NCI-H446 (cell line): ENCODE data around the gene ADRA2A.

Experiments used
- DNase-seq, 2 experiments: peaks; one replicate each; lab custom pipeline; 2025; lab: John Stamatoyannopoulos, UW

The ADRA2A gene

DNA sequence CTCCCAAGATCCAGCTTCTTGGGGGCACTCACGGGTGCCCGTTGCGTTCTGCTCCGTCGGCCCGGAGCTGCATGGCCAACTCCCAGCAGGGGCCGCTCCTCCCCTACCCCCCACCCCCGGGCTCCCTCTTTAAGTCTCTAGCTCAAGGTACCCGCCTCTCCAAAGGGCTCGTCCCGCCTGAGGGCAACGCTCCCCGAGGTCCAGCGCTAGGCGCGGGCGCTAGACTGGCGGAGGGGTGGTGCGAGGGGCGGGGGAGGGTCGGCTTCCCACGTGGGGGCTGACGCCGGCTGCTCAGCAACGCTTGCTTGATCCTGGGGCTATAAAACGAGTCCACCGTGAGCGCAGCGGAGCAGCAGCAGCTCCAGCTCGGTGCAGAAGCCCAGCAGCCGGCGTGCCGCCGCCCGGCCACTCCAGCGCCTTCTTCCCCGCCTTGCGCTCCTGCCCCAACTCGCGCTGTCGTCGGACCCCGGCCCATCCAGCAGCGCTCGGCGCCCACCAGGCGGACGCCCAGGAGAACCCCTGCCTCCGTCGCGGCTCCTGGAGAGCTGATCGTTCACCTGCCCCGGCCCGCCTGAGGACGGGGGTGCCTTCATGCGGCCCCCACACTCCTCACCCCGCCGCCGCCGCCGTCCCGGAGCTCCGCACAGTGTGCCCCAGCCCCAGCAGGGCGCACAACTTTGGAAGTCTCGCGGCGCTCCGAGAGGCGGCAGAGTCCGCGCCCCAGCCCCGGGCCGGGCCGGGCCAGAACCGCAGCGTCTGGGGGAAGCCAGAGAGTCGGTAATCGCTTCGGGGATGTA is at the start of gene ADRA2A:
Gene ADRA2A (plus strand): TSS at position 348 of the 797 bp plus-strand sequence. CDS start 968 bp downstream, outside the sequence.
- DNase-seq: peak; percentile 57 to 83

- no peak for DNase-seq
Measured at GRCh38 chr10:111030042-111030750, 46.6 kb upstream of the ADRA2A start.

DNA sequence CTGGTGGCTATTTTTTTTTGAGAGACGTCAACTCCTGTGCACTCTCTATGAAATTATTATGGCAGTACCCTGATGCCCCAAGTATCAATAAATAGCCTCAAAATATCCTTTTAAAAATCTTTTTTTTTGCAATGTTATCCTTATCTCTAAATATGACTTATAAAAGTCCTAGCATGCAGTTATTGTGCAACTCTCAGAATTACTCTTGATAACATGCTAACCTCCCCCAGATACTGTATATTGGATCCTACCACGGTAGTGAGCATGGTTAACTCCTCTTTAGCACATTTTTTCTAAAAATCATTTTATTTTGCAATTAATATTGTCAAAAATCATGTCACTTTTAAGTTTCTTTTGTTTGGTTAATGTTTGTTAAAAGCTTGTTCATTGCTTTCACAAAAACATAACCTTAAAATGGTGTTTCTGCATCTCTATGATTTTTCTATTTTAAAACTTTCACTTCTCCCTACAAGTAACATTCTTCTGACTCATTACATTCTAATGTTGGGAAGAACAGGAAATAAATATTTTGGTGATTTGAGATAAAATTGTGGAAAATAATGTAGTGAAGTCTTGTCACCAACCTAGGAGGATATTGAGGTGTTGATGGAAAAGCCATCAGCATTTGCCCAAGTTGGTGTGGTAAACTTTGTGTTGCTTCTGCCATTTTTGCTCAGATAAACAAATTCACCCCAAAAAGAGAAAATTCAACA is 42.1 kb upstream of the ADRA2A start:
- DNase-seq: no peak

- no peak for DNase-seq
Measured at GRCh38 chr10:111035542-111035941, 41.3 kb upstream of the ADRA2A start.

- no peak for DNase-seq
Measured at GRCh38 chr10:111037858-111038257, 39.0 kb upstream of the ADRA2A start.

- no peak for DNase-seq
Measured at GRCh38 chr10:111039522-111039921, 37.3 kb upstream of the ADRA2A start.

GRCh38 chr10:111057006-111057405 is 19.8 kb upstream of the ADRA2A start:
- no peak for DNase-seq

DNA sequence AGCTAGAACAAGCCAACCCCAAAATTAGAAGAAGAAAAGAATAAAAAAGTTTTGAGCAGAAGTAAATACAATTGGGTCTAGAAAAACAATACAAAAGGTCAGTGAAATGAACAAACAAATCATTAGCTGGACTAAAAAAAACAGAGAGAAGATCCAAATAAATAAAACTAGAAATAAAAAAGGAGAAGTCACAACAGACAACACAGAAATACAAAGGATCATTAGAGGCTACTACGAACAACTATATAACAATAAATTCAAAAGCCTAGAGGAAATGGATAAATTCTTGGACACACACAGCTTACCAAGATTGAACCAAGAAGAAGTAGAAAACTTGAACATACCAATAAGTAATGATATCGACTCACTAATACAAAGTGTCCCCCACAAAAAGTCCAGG is 13.4 kb upstream of the ADRA2A start:
- DNase-seq: no peak

DNA sequence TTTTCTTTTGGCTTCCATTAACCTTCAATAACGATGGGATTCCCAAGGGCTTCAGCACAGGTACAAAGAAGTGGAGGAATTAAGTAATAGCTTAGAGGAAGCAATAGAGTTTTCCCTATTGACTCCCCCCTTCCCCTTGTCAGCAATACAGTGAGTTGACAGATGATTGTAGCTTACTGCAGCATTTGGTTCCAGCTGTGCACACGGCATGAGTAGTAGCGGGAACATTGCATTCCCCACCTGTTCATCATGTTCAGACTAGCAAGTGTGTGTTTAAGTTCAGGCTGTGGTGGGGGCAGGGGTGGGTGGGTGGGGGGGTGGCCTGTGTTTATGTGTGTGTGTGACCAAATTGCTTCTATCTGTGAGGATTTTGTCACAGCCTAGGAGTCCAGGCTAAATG is 4.6 kb upstream of the ADRA2A start:
- DNase-seq: no peak

GRCh38 chr10:111075577-111076185 is 1.1 kb upstream of the ADRA2A start:
- no peak for DNase-seq

GRCh38 chr10:111076191-111076681 is 593 bp upstream of the ADRA2A start:
- DNase-seq: peak; percentile 57 to 75

GRCh38 chr10:111077479-111077784 is 603 bp downstream of the ADRA2A start:
- no peak for DNase-seq

- DNase-seq: peak in 1 of 2 experiments; percentile 19
Measured at GRCh38 chr10:111077785-111078504, 1.1 kb downstream of the ADRA2A start.

- DNase-seq: no peak
Measured at GRCh38 chr10:111078505-111079185, 1.8 kb downstream of the ADRA2A start.

GRCh38 chr10:111079241-111079760 is 2.5 kb downstream of the ADRA2A start:
- no peak for DNase-seq

DNA sequence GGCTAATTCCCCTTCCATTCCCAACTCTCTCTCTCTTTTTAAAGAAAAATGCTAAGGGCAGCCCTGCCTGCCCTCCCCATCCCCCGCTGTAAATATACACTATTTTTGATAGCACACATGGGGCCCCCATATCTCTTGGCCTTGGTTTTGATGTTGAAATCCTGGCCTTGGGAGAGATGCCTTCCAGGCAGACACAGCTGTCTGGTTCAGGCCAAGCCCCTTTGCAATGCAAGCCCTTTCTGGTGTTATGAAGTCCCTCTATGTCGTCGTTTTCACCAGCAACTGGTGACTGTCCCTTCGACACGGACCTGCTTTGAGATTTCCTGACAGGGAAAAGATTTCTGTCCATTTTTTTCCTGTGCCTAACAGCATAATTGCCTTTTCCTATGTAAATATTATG is 3.0 kb downstream of the ADRA2A start:
- no peak for DNase-seq

- no peak for DNase-seq
Measured at GRCh38 chr10:111080224-111080623, 3.4 kb downstream of the ADRA2A start.

DNA sequence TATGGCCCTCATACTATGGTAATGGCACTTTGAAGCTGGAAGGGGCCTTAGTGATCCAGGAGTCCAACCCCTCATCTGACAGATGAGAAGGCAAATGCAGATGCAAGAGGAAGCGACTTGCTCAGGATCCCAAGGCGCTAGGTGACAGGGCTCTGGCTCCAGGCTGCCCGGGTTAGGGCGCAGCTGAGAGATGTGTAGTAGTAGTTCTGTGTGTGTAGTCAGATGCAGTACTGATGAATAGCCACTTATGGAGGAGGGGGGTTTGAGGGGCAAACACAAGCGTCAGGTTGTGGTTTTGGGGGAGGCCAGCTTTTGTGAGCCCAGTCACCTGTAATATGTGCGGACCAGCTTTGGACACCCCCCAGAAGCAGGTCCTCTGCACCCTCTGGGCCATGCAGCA is 4.8 kb downstream of the ADRA2A start:
- DNase-seq: no peak

GRCh38 chr10:111082102-111082975 is 5.5 kb downstream of the ADRA2A start:
- DNase-seq: no peak
